A673 (cell line): ENCODE results near the gene BMAL2. TPM values are rescaled to one million over a fixed set of nuclear protein-coding genes. Genes with fewer than 3 reads are reported as not detected.

Source experiments
- BruUV-seq: library from RNA; stranded (reverse); fragments of 400-500 nt; replicated peaks from 2 replicates; lab custom pipeline; 2021; lab: Mats Ljungman, UMichigan
- CTCF ChIA-PET: fragments of 300-600 bp; sonication (Branson Sonifier 250); formaldehyde crosslinking; loops from one replicate; lab custom pipeline; 2022; ENCODE audit warnings: antibody characterized with exemption; lab: Charles Lee
- POLR2A ChIA-PET: fragments of 300-600 bp; sonication (Branson Sonifier 250); formaldehyde crosslinking; loops from one replicate; lab custom pipeline; 2022; ENCODE audit warnings: antibody characterized with exemption; ENCODE audit not compliant: low non-redundant PET; lab: Charles Lee
- DNase-seq: peaks from one replicate; pipeline ENCODE4 v3.0.0-alpha.2; 2015; ENCODE audit warnings: low spot score
- H3K27ac ChIP-seq: fragments of 200-600 bp; sonication (generic); 2 replicates; pipeline ENCODE4 v1.5.1; 2016; ENCODE audit warnings: mixed run types, low read depth, mild to moderate bottlenecking, mixed read lengths, antibody characterized with exemption, low read length; ENCODE audit not compliant: poor library complexity, severe bottlenecking
- H3K27me3 ChIP-seq: fragments of 200-600 bp; sonication (generic); replicated peaks from 2 replicates; pipeline ENCODE4 v1.6.1; 2017; ENCODE audit warnings: mixed run types, low read depth, mild to moderate bottlenecking, mixed read lengths, antibody characterized with exemption, low read length; ENCODE audit not compliant: insufficient read depth, poor library complexity
- H3K36me3 ChIP-seq: fragments of 200-600 bp; sonication (generic); 2 replicates; pipeline ENCODE4 v1.6.1; 2016; ENCODE audit warnings: mixed run types, mild to moderate bottlenecking, mixed read lengths, antibody characterized with exemption, low read length; ENCODE audit not compliant: insufficient read depth, poor library complexity, severe bottlenecking
- H3K4me1 ChIP-seq: fragments of 200-600 bp; sonication (generic); 2 replicates; pipeline ENCODE4 v1.6.1; 2017; ENCODE audit warnings: mixed run types, mild to moderate bottlenecking, mixed read lengths, antibody characterized with exemption, low read length; ENCODE audit not compliant: insufficient read depth, poor library complexity, severe bottlenecking
- H3K4me3 ChIP-seq: fragments of 200-600 bp; sonication (generic); 2 replicates; pipeline ENCODE4 v1.5.1; 2016; ENCODE audit warnings: low read depth, mixed run types, mild to moderate bottlenecking, mixed read lengths, low read length; ENCODE audit not compliant: poor library complexity, severe bottlenecking
- H3K9me3 ChIP-seq: fragments of 200-600 bp; sonication (generic); 2 replicates; pipeline ENCODE4 v1.6.1; 2016; ENCODE audit warnings: mixed run types, low read depth, mild to moderate bottlenecking, mixed read lengths, antibody characterized with exemption, low read length; ENCODE audit not compliant: poor library complexity, severe bottlenecking
- CTCF ChIP-seq: fragments of 300-800, 200-600 bp; sonication (generic); conservative IDR thresholded peaks from 2 replicates; pipeline ENCODE4 v1.5.1; 2017; ENCODE audit warnings: low read depth, mild to moderate bottlenecking, antibody characterized with exemption, low read length, moderate library complexity, mixed read lengths
- EZH2 ChIP-seq: fragments of 200-600 bp; sonication (generic); IDR thresholded peaks from 2 replicates; pipeline ENCODE4 v1.6.1; 2017; ENCODE audit warnings: borderline replicate concordance, low read depth, mild to moderate bottlenecking, mixed read lengths, antibody characterized with exemption, low read length; ENCODE audit not compliant: poor library complexity, severe bottlenecking
- intact Hi-C: fragments of 100-400 bp; cut with micrococcal nuclease; formaldehyde crosslinking; loops from one replicate; pipeline ENCODE4 v1.10.0; 2022; ENCODE audit not compliant: unreplicated experiment
- total RNA-seq: library from RNA; stranded (reverse); gene quantifications from 2 replicates; pipeline ENCODE4 v1.2.3, GENCODE V29; 2021

BMAL2 gene
- total RNA-seq, 1 experiment from 2014 or later, result 10.3 TPM

GRCh38 chr12:27347779-27348178 lies 15.1 kb downstream of the BMAL2 start:
- POLR2A ChIA-PET, result no interaction called here
- CTCF ChIA-PET, result no interaction called here
- DNase-seq, result no peak
- no peak for TF ChIP-seq EZH2
- TF ChIP-seq CTCF, result no peak
- BruUV-seq, result no TSS peak
- Histone ChIP-seq H3K36me3 (no peaks in the 10 kb centered on the region), H3K27ac (no peak overlapping the region), H3K27me3 (no peaks in the 10 kb centered on the region), H3K9me3 (no peaks in the 10 kb centered on the region), H3K4me1 (no peaks in the 10 kb centered on the region), H3K4me3 (no peak overlapping the region)
- intact Hi-C loops, result no loop called here

GRCh38 chr12:27351476-27351875 lies 18.8 kb downstream of the BMAL2 start:
- no TSS peak for BruUV-seq
- Histone ChIP-seq H3K36me3 (no peaks in the 10 kb centered on the region), H3K9me3 (no peaks in the 10 kb centered on the region), H3K27ac (no peak overlapping the region), H3K4me1 (no peaks in the 10 kb centered on the region), H3K4me3 (no peak overlapping the region), H3K27me3 (no peaks in the 10 kb centered on the region)
- TF ChIP-seq EZH2 (no peak), CTCF (no peak)
- ChIA-PET POLR2A (no interaction called here), CTCF (no interaction called here)
- no peak for DNase-seq
- intact Hi-C loops, result no loop called here

GRCh38 chr12:27355486-27355885 lies 22.9 kb downstream of the BMAL2 start:
- ChIA-PET CTCF (interaction anchor here (0.6 kb wide), 1 partner anchor 471 kb away, joined by 3 read pairs; no protein-coding TSS in a partner anchor), POLR2A (no interaction called here)
- intact Hi-C loops, result no loop called here
- Histone ChIP-seq H3K27me3 (no peaks in the 10 kb centered on the region), H3K9me3 (no peaks in the 10 kb centered on the region), H3K36me3 (no peaks in the 10 kb centered on the region), H3K4me1 (no peaks in the 10 kb centered on the region), H3K27ac (no peak overlapping the region), H3K4me3 (no peak overlapping the region)
- BruUV-seq, result no TSS peak
- DNase-seq, result no peak
- TF ChIP-seq EZH2 (no peak), CTCF (no peak)
